ENCODE measurements around the gene RAD50. TPM values are rescaled to one million over a fixed set of nuclear protein-coding genes. Genes with fewer than 3 reads are reported as not detected.

Gene RAD50
- total RNA-seq, 1 donor from 2014 or later = 33.2 TPM

GRCh38 chr5:132669966-132670882, 113.4 kb downstream of the RAD50 start:
- Histone ChIP-seq H3K4me1 (peaks cover 8% of the 10 kb centered on the region), H3K27ac (no peak overlapping the region), H3K27me3 (ENCODE audit: low read depth) (no peaks in the 10 kb centered on the region), H3K4me3 (no peak overlapping the region), H3K36me3 (no peaks in the 10 kb centered on the region), H3K9me3 (no peaks in the 10 kb centered on the region)
- intact Hi-C loops (cut with DNase I) = no loop called here
- ATAC-seq = no peak
- TF ChIP-seq CTCF (IDR thresholded peaks at IDR 0.05) = no peak
- DNase-seq = no peak

GRCh38 chr5:132671000-132671399, 114.2 kb downstream of the RAD50 start:
- no peak overlapping the region for H3K4me3 ChIP-seq
- no peaks in the 10 kb centered on the region for H3K27me3 ChIP-seq (ENCODE audit: low read depth)
- no peak for DNase-seq
- H3K36me3 ChIP-seq = no peaks in the 10 kb centered on the region
- peaks cover 8% of the 10 kb centered on the region for H3K4me1 ChIP-seq
- no peak for ATAC-seq
- TF ChIP-seq CTCF (IDR thresholded peaks at IDR 0.05) = no peak
- no peaks in the 10 kb centered on the region for H3K9me3 ChIP-seq
- intact Hi-C loops (cut with DNase I) = no loop called here
- no peak overlapping the region for H3K27ac ChIP-seq

GRCh38 chr5:132673488-132673887, 116.7 kb downstream of the RAD50 start:
- no peak for TF ChIP-seq CTCF (IDR thresholded peaks at IDR 0.05)
- peak overlapping the region; percentile 70 for H3K27ac ChIP-seq
- H3K36me3 ChIP-seq = no peaks in the 10 kb centered on the region
- no peaks in the 10 kb centered on the region for H3K9me3 ChIP-seq
- no peak overlapping the region for H3K4me3 ChIP-seq
- H3K27me3 ChIP-seq (ENCODE audit: low read depth) = no peaks in the 10 kb centered on the region
- H3K4me1 ChIP-seq = peaks cover 19% of the 10 kb centered on the region
- no peak for DNase-seq
- ATAC-seq = no peak
- intact Hi-C loops (cut with DNase I) = no loop called here

GRCh38 chr5:132673939-132674630, 117.3 kb downstream of the RAD50 start, which contains the start of gene IL4:
TSS of gene IL4 (plus strand) at chr5:132673989. CDS start at chr5:132674051, 62 bp downstream.
- no peaks in the 10 kb centered on the region for H3K27me3 ChIP-seq (ENCODE audit: low read depth)
- no peak within 1 kb of the TSS for H3K4me3 ChIP-seq
- H3K36me3 ChIP-seq = no peaks in the 10 kb centered on the region
- no peaks in the 10 kb centered on the region for H3K9me3 ChIP-seq
- DNase-seq = no peak
- intact Hi-C loops (cut with DNase I) = no loop called here
- H3K27ac ChIP-seq = peak within 1 kb of the TSS; percentile 70
- H3K4me1 ChIP-seq = peaks cover 19% of the 10 kb centered on the region
- no peak for ATAC-seq
- TF ChIP-seq CTCF (IDR thresholded peaks at IDR 0.05) = no peak

GRCh38 chr5:132674671-132675506, 118.1 kb downstream of the RAD50 start:
- TF ChIP-seq CTCF (IDR thresholded peaks at IDR 0.05) = no peak
- no peak for DNase-seq
- Histone ChIP-seq H3K27ac (peak overlapping the region; percentile 70), H3K36me3 (no peaks in the 10 kb centered on the region), H3K9me3 (no peaks in the 10 kb centered on the region), H3K27me3 (ENCODE audit: low read depth) (no peaks in the 10 kb centered on the region), H3K4me3 (no peak overlapping the region), H3K4me1 (peaks cover 19% of the 10 kb centered on the region)
- intact Hi-C loops (cut with DNase I) = no loop called here
- ATAC-seq = peak; percentile 64 to 82
